ENCODE results near the gene PHF21A. TPM values are rescaled to one million over a fixed set of nuclear protein-coding genes. Genes with fewer than 3 reads are reported as not detected.

Gene PHF21A
- total RNA-seq, 2 donors from 2014 or later: 103 to 105 TPM

GRCh38 chr11:46057489-46057888 lies 63.8 kb downstream of the PHF21A start:
- no peaks in the 10 kb centered on the region for H3K9me3 ChIP-seq (ENCODE audit: control insufficient read depth, low read length, poor library complexity, severe bottlenecking)
- peak overlapping the region; percentile 29 for H3K27ac Mint-ChIP-seq
- H3K27me3 Mint-ChIP-seq: no peaks in the 10 kb centered on the region
- H3K4me1 Mint-ChIP-seq: peaks cover 30% of the 10 kb centered on the region
- H3K36me3 Mint-ChIP-seq (ENCODE audit: low read depth): peaks cover 6% of the 10 kb centered on the region
- H3K4me3 Mint-ChIP-seq: no peak overlapping the region
- DNase-seq (no peak), ATAC-seq (no peak)

GRCh38 chr11:46055371-46055770 lies 65.9 kb downstream of the PHF21A start:
- peaks cover 6% of the 10 kb centered on the region for H3K36me3 Mint-ChIP-seq (ENCODE audit: low read depth)
- no peaks in the 10 kb centered on the region for H3K27me3 Mint-ChIP-seq
- peaks cover 24% of the 10 kb centered on the region for H3K4me1 Mint-ChIP-seq
- DNase-seq: no peak
- ATAC-seq: no peak
- no peak overlapping the region for H3K27ac Mint-ChIP-seq
- no peak overlapping the region for H3K4me3 Mint-ChIP-seq
- H3K9me3 ChIP-seq (ENCODE audit: control insufficient read depth, low read length, poor library complexity, severe bottlenecking): no peaks in the 10 kb centered on the region

- Mint-ChIP-seq H3K4me3 (no peak overlapping the region), H3K27ac (no peak overlapping the region), H3K27me3 (no peaks in the 10 kb centered on the region), H3K36me3 (ENCODE audit: low read depth) (peaks cover 7% of the 10 kb centered on the region), H3K4me1 (peaks cover 21% of the 10 kb centered on the region)
- H3K9me3 ChIP-seq (ENCODE audit: control insufficient read depth, low read length, poor library complexity, severe bottlenecking): no peaks in the 10 kb centered on the region
- ATAC-seq (no peak), DNase-seq (no peak)
Observed at GRCh38 chr11:46051102-46051501, 70.2 kb downstream of the PHF21A start.

GRCh38 chr11:46050662-46051061 lies 70.6 kb downstream of the PHF21A start:
- Mint-ChIP-seq H3K4me1 (peaks cover 23% of the 10 kb centered on the region), H3K27me3 (no peaks in the 10 kb centered on the region), H3K4me3 (no peak overlapping the region), H3K36me3 (ENCODE audit: low read depth) (peaks cover 7% of the 10 kb centered on the region), H3K27ac (no peak overlapping the region)
- H3K9me3 ChIP-seq (ENCODE audit: control insufficient read depth, low read length, poor library complexity, severe bottlenecking): no peaks in the 10 kb centered on the region
- DNase-seq: no peak
- ATAC-seq: no peak

GRCh38 chr11:46050003-46050461 lies 71.2 kb downstream of the PHF21A start:
- ATAC-seq: no peak
- Mint-ChIP-seq H3K4me3 (no peak overlapping the region), H3K4me1 (peaks cover 22% of the 10 kb centered on the region), H3K27ac (no peak overlapping the region), H3K36me3 (ENCODE audit: low read depth) (peaks cover 7% of the 10 kb centered on the region), H3K27me3 (no peaks in the 10 kb centered on the region)
- no peaks in the 10 kb centered on the region for H3K9me3 ChIP-seq (ENCODE audit: control insufficient read depth, low read length, poor library complexity, severe bottlenecking)
- DNase-seq: no peak

- ATAC-seq (no peak), DNase-seq (no peak)
- Mint-ChIP-seq H3K36me3 (ENCODE audit: low read depth) (peaks cover 7% of the 10 kb centered on the region), H3K27ac (no peak overlapping the region), H3K27me3 (no peaks in the 10 kb centered on the region), H3K4me3 (no peak overlapping the region), H3K4me1 (peaks cover 18% of the 10 kb centered on the region)
- H3K9me3 ChIP-seq (ENCODE audit: control insufficient read depth, low read length, poor library complexity, severe bottlenecking): no peaks in the 10 kb centered on the region
Observed at GRCh38 chr11:46049325-46049897, 71.8 kb downstream of the PHF21A start.

GRCh38 chr11:46048198-46048597 lies 73.1 kb downstream of the PHF21A start:
- no peak for ATAC-seq

GRCh38 chr11:46047520-46047919 lies 73.7 kb downstream of the PHF21A start:
- no peaks in the 10 kb centered on the region for H3K27me3 Mint-ChIP-seq
- peaks cover 7% of the 10 kb centered on the region for H3K36me3 Mint-ChIP-seq (ENCODE audit: low read depth)
- no peaks in the 10 kb centered on the region for H3K9me3 ChIP-seq (ENCODE audit: control insufficient read depth, low read length, poor library complexity, severe bottlenecking)
- H3K4me3 Mint-ChIP-seq: no peak overlapping the region
- DNase-seq (no peak), ATAC-seq (no peak)
- H3K27ac Mint-ChIP-seq: no peak overlapping the region
- H3K4me1 Mint-ChIP-seq: peaks cover 20% of the 10 kb centered on the region

More at GRCh38 chr11:46048198-46048597, 73.1 kb downstream of the PHF21A start:
- Mint-ChIP-seq H3K36me3 (ENCODE audit: low read depth) (peaks cover 7% of the 10 kb centered on the region), H3K4me3 (no peak overlapping the region), H3K27ac (no peak overlapping the region), H3K4me1 (peaks cover 18% of the 10 kb centered on the region), H3K27me3 (no peaks in the 10 kb centered on the region)
- DNase-seq: no peak
- H3K9me3 ChIP-seq (ENCODE audit: control insufficient read depth, low read length, poor library complexity, severe bottlenecking): no peaks in the 10 kb centered on the region

- DNase-seq (no peak), ATAC-seq (no peak)
- peak overlapping the region; percentile 2 for H3K27ac Mint-ChIP-seq
- no peaks in the 10 kb centered on the region for H3K27me3 Mint-ChIP-seq
- no peak overlapping the region for H3K4me3 Mint-ChIP-seq
- H3K9me3 ChIP-seq (ENCODE audit: control insufficient read depth, low read length, poor library complexity, severe bottlenecking): no peaks in the 10 kb centered on the region
- H3K4me1 Mint-ChIP-seq: peaks cover 24% of the 10 kb centered on the region
- H3K36me3 Mint-ChIP-seq (ENCODE audit: low read depth): peaks cover 3% of the 10 kb centered on the region
Observed at GRCh38 chr11:46045811-46046210, 75.4 kb downstream of the PHF21A start.

GRCh38 chr11:46044601-46045000 lies 76.7 kb downstream of the PHF21A start:
- DNase-seq (no peak), ATAC-seq (no peak)
- H3K36me3 Mint-ChIP-seq (ENCODE audit: low read depth): peaks cover 3% of the 10 kb centered on the region
- H3K27ac Mint-ChIP-seq: no peak overlapping the region
- H3K27me3 Mint-ChIP-seq: no peaks in the 10 kb centered on the region
- H3K9me3 ChIP-seq (ENCODE audit: control insufficient read depth, low read length, poor library complexity, severe bottlenecking): no peaks in the 10 kb centered on the region
- peaks cover 33% of the 10 kb centered on the region for H3K4me1 Mint-ChIP-seq
- H3K4me3 Mint-ChIP-seq: no peak overlapping the region

- ATAC-seq: no peak
- DNase-seq: no peak
- H3K9me3 ChIP-seq (ENCODE audit: control insufficient read depth, low read length, poor library complexity, severe bottlenecking): no peaks in the 10 kb centered on the region
- peak overlapping the region; percentile 79 for H3K27ac Mint-ChIP-seq
- H3K36me3 Mint-ChIP-seq (ENCODE audit: low read depth): peaks cover 5% of the 10 kb centered on the region
- H3K4me1 Mint-ChIP-seq: peaks cover 38% of the 10 kb centered on the region
- peak overlapping the region; percentile 2 for H3K4me3 Mint-ChIP-seq
- no peaks in the 10 kb centered on the region for H3K27me3 Mint-ChIP-seq
Observed at GRCh38 chr11:46039990-46040389, 81.3 kb downstream of the PHF21A start.

- Mint-ChIP-seq H3K27me3 (no peaks in the 10 kb centered on the region), H3K27ac (peak overlapping the region; percentile 79), H3K4me3 (no peak overlapping the region), H3K36me3 (ENCODE audit: low read depth) (peaks cover 5% of the 10 kb centered on the region), H3K4me1 (peaks cover 42% of the 10 kb centered on the region)
- ATAC-seq (no peak), DNase-seq (no peak)
- H3K9me3 ChIP-seq (ENCODE audit: control insufficient read depth, low read length, poor library complexity, severe bottlenecking): no peaks in the 10 kb centered on the region
Observed at GRCh38 chr11:46038529-46038928, 82.7 kb downstream of the PHF21A start.

GRCh38 chr11:46036969-46037368 lies 84.3 kb downstream of the PHF21A start:
- Mint-ChIP-seq H3K27me3 (no peaks in the 10 kb centered on the region), H3K27ac (no peak overlapping the region), H3K4me1 (peaks cover 40% of the 10 kb centered on the region), H3K36me3 (ENCODE audit: low read depth) (peaks cover 5% of the 10 kb centered on the region), H3K4me3 (no peak overlapping the region)
- H3K9me3 ChIP-seq (ENCODE audit: control insufficient read depth, low read length, poor library complexity, severe bottlenecking): no peaks in the 10 kb centered on the region
- ATAC-seq (no peak), DNase-seq (no peak)

GRCh38 chr11:46036009-46036408 lies 85.2 kb downstream of the PHF21A start:
- ATAC-seq (no peak), DNase-seq (no peak)
- Mint-ChIP-seq H3K4me1 (peaks cover 36% of the 10 kb centered on the region), H3K27ac (peak overlapping the region; percentile 60), H3K4me3 (no peak overlapping the region), H3K36me3 (ENCODE audit: low read depth) (peaks cover 5% of the 10 kb centered on the region), H3K27me3 (no peaks in the 10 kb centered on the region)
- H3K9me3 ChIP-seq (ENCODE audit: control insufficient read depth, low read length, poor library complexity, severe bottlenecking): no peaks in the 10 kb centered on the region
